GM12891 (cell line): ENCODE measurements around the gene ERBB3.

ENCODE experiments used
- POLR2A ChIP-seq: IDR thresholded peaks from 2 replicates; pipeline ENCODE4 v1.6.1; 2011; ENCODE audit warnings: low read depth, low read length, control low read depth
- TAF1 ChIP-seq: IDR thresholded peaks from 2 replicates; pipeline ENCODE4 v1.6.1; 2011; ENCODE audit warnings: low read depth, low read length, control low read depth

DNA sequence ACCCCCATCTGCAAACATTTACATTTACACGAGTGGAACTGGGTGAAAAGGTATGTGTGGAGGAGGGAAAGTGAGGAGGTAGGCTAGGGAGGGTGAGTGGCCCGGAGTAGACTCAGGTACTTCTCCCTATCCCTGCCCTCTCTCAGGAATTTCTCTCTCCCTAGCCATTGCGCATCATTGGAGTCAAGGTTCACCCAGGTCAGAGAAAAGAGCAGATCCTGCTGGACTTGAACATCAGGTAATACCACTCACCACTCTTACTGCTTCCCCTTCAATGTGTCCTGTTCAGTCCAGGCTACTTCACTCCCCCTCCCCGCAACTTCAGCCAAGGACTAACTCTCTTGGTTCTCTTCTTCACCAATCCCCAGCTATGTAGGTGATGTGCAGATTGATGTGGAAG, 50.9 kb downstream of the ERBB3 start:
- TF ChIP-seq POLR2A (no peak), TAF1 (no peak)
